Kidney epithelial cell (primary cell): Measurements from ENCODE around the gene ADRB1. TPM values are rescaled to one million over a fixed set of nuclear protein-coding genes. Genes with fewer than 3 reads are reported as not detected.

Experiments
- DNase-seq: peaks from one replicate; pipeline ENCODE4 v3.0.0-alpha.2; 2010; ENCODE audit warnings: low read depth
- H3K27me3 ChIP-seq: 2 replicates; pipeline ENCODE4 v1.6.0; 2011; ENCODE audit warnings: low read length; ENCODE audit not compliant: control insufficient read depth, insufficient read depth
- H3K36me3 ChIP-seq: 2 replicates; pipeline ENCODE4 v1.5.1; 2011; ENCODE audit warnings: low read length; ENCODE audit not compliant: control insufficient read depth, insufficient read depth
- H3K4me3 ChIP-seq: 2 replicates; pipeline ENCODE4 v1.5.1; 2011; ENCODE audit warnings: low read depth, mild to moderate bottlenecking, control low read depth, low read length
- CTCF ChIP-seq: IDR thresholded peaks from 2 replicates; pipeline ENCODE4 v1.5.1; 2011; ENCODE audit warnings: mild to moderate bottlenecking, moderate library complexity, low read length, control low read depth, inconsistent platforms; ENCODE audit not compliant: insufficient read depth, poor library complexity, severe bottlenecking
- total RNA-seq: library from RNA; depleted of rRNA; stranded (reverse); fragments of >200 nt; gene quantifications from 2 replicates; pipeline ENCODE4 v1.2.3, GENCODE V29; 2015

The ADRB1 gene
- total RNA-seq, 1 donor from 2014 or later, result 0.04 TPM

GRCh38 chr10:114084215-114084614 lies 40.5 kb downstream of the ADRB1 start:
- H3K36me3 ChIP-seq, result no peaks in the 10 kb centered on the region
- no peak for DNase-seq
- no peak for TF ChIP-seq CTCF
- no peaks in the 10 kb centered on the region for H3K27me3 ChIP-seq
- no peak overlapping the region for H3K4me3 ChIP-seq

- no peak for TF ChIP-seq CTCF
- Histone ChIP-seq H3K27me3 (no peaks in the 10 kb centered on the region), H3K36me3 (no peaks in the 10 kb centered on the region), H3K4me3 (no peak overlapping the region)
- DNase-seq, result no peak
Measured at GRCh38 chr10:114087255-114087654, 43.6 kb downstream of the ADRB1 start.

- no peak for DNase-seq
- no peaks in the 10 kb centered on the region for H3K27me3 ChIP-seq
- no peaks in the 10 kb centered on the region for H3K36me3 ChIP-seq
- H3K4me3 ChIP-seq, result no peak overlapping the region
- TF ChIP-seq CTCF, result no peak
Measured at GRCh38 chr10:114087655-114088054, 44.0 kb downstream of the ADRB1 start.

- H3K27me3 ChIP-seq, result no peaks in the 10 kb centered on the region
Measured at GRCh38 chr10:114094795-114095194, 51.1 kb downstream of the ADRB1 start.

GRCh38 chr10:114095559-114096337 lies 52.1 kb downstream of the ADRB1 start:
- no peak for DNase-seq
- Histone ChIP-seq H3K36me3 (no peaks in the 10 kb centered on the region), H3K27me3 (peaks cover under 1% of the 10 kb centered on the region), H3K4me3 (no peak overlapping the region)
- no peak for TF ChIP-seq CTCF

More at GRCh38 chr10:114094795-114095194, 51.1 kb downstream of the ADRB1 start:
- no peak for DNase-seq
- Histone ChIP-seq H3K36me3 (no peaks in the 10 kb centered on the region), H3K4me3 (no peak overlapping the region)
- no peak for TF ChIP-seq CTCF

Other genes starting within 250 kb of the ADRB1 start
- 9.9 and 11.7 TPM in 2 replicates for gene DCLRE1A, start 189.8 kb upstream of the ADRB1 start, total RNA-seq
- 46.3 and 51.8 TPM in 2 replicates for gene NHLRC2, start 189.2 kb upstream of the ADRB1 start, total RNA-seq
- gene CCDC186, start 130.3 kb downstream of the ADRB1 start, total RNA-seq, result 11.6 and 14.1 TPM in 2 replicates
- not detected in 2 replicates for gene TDRD1, start 135.5 kb downstream of the ADRB1 start, total RNA-seq
- gene VWA2, start 195.4 kb downstream of the ADRB1 start, total RNA-seq, result 2.2 and 3.8 TPM in 2 replicates